AG10803 (cell line): ENCODE results near the gene DENND1A.

Experiments
- DNase-seq: peaks from one replicate; pipeline ENCODE4 v3.0.0; 2010; ENCODE audit warnings: low read depth
- H3K4me3 ChIP-seq: 2 replicates; pipeline ENCODE4 v1.5.1; 2011; ENCODE audit warnings: mild to moderate bottlenecking, low read length, control low read depth
- CTCF ChIP-seq: conservative IDR thresholded peaks from 2 replicates; pipeline ENCODE4 v1.5.1; 2011; ENCODE audit warnings: mild to moderate bottlenecking, low read length, control low read depth, inconsistent platforms

DENND1A gene

GRCh38 chr9:123425836-123426365, 504.0 kb downstream of the DENND1A start:
- TF ChIP-seq CTCF, result no peak
- no peak for DNase-seq
- H3K4me3 ChIP-seq, result no peak overlapping the region

DNA sequence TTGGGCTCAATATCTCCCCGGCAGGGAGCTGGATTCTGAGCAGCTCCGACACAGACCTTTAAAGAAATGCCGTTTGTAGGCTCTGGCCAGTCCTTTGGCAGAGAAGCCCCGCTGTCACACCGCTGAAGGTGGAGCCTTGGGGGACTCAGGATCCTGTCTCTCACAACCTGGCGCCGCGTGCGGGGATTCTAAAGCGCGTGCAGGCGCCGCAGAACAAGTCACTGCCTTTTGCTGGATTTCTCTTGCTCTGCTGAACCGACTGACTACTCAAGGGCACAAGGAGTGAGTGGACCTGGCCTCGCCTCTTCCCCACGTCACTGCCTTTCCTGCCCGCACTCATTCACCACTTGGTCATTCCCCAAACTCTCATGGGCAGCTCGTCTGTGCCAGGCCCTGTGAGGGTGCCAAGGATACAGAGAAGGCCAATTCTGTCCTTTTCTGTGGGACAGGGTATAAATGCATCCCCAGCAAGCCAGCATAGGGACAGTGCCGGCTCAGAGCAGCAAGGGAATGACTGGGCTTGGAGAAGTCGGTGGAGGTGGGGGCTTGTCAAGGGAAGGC, 504.6 kb downstream of the DENND1A start:
- DNase-seq, result no peak

GRCh38 chr9:123424552-123425225, 505.2 kb downstream of the DENND1A start:
- no peak for DNase-seq
- no peak overlapping the region for H3K4me3 ChIP-seq
- TF ChIP-seq CTCF, result no peak

More for the DNA sequence above, 504.6 kb downstream of the DENND1A start:
- no peak overlapping the region for H3K4me3 ChIP-seq
- no peak for TF ChIP-seq CTCF

- TF ChIP-seq CTCF, result no peak
- H3K4me3 ChIP-seq, result no peak overlapping the region
- DNase-seq, result no peak
These were observed 505.8 kb downstream of the DENND1A start for GRCh38 chr9:123424131-123424530.

GRCh38 chr9:123423311-123423640, 506.6 kb downstream of the DENND1A start:
- H3K4me3 ChIP-seq, result no peak overlapping the region
- TF ChIP-seq CTCF, result no peak
- no peak for DNase-seq

GRCh38 chr9:123422635-123423310, 507.2 kb downstream of the DENND1A start:
- no peak for TF ChIP-seq CTCF
- DNase-seq, result no peak
- no peak overlapping the region for H3K4me3 ChIP-seq
